ENCODE results near the gene COMMD8.
A peak's percentile ranks its signal among the peaks of the same experiment; 100 is the strongest.

COMMD8 gene

DNA sequence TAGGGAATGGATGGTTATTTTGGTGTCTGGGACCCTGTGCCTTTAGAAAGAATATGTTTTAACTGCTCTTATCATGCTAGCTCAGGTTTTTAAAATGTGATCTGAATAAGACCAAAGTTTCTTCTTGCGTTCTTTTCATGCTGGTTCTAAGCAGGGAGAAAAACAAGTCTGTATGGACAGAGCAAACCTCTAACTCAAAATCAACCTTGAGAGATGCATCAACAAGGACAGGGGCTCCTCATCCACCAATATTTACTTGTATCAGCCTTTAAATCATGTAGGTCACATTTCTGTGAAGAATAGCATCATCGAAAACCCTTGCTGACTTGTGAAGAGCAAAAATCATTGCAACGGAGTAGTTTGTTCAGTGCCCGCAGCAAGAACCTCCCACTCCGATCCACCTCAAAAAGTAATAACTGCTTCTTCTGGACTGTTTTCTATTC is 22.8 kb upstream of the COMMD8 start:
- DNase-seq: no peak
- H3K9me3 ChIP-seq: no peaks in the 10 kb centered on the region
- TF ChIP-seq, protein P1, sequence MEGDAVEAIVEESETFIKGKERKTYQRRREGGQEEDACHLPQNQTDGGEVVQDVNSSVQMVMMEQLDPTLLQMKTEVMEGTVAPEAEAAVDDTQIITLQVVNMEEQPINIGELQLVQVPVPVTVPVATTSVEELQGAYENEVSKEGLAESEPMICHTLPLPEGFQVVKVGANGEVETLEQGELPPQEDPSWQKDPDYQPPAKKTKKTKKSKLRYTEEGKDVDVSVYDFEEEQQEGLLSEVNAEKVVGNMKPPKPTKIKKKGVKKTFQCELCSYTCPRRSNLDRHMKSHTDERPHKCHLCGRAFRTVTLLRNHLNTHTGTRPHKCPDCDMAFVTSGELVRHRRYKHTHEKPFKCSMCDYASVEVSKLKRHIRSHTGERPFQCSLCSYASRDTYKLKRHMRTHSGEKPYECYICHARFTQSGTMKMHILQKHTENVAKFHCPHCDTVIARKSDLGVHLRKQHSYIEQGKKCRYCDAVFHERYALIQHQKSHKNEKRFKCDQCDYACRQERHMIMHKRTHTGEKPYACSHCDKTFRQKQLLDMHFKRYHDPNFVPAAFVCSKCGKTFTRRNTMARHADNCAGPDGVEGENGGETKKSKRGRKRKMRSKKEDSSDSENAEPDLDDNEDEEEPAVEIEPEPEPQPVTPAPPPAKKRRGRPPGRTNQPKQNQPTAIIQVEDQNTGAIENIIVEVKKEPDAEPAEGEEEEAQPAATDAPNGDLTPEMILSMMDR (IDR thresholded peaks at IDR 0.05; ENCODE audit: low read depth, low read length): no peak
- no peaks in the 10 kb centered on the region for H3K36me3 ChIP-seq
- no peaks in the 10 kb centered on the region for H3K27me3 ChIP-seq
- peak overlapping the region; percentile 86 for H3K4me3 ChIP-seq (ENCODE audit: low read depth, low read length)
- peaks cover 6% of the 10 kb centered on the region; the same call in 1 of the 2 replicates for H3K4me1 ChIP-seq

DNA sequence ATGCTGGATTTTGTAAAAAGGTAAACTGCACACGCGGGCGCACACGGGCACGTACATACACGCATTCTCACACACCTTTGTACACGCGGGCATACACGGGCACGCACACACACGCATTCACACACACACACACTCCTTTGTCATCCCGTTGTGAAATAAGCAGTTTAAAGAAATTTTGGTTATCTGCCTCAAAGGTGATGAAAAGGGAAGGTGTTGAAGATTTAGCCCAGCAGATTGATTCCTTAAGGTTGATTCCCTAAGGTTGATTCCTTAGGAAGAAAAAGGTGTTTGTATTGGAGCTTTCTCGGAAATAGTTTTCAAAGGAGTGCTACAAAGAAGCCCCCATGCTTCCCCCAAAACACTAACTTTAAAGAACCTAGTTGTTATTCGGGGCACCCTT is 22.3 kb upstream of the COMMD8 start:
- no peaks in the 10 kb centered on the region for H3K27me3 ChIP-seq
- peak overlapping the region; percentile 86 for H3K4me3 ChIP-seq (ENCODE audit: low read depth, low read length)
- peaks cover 6% of the 10 kb centered on the region; the same call in 1 of the 2 replicates for H3K4me1 ChIP-seq
- TF ChIP-seq, protein P1 (IDR thresholded peaks at IDR 0.05; ENCODE audit: low read depth, low read length): no peak
- H3K36me3 ChIP-seq: no peaks in the 10 kb centered on the region
- DNase-seq: no peak
- no peaks in the 10 kb centered on the region for H3K9me3 ChIP-seq

DNA sequence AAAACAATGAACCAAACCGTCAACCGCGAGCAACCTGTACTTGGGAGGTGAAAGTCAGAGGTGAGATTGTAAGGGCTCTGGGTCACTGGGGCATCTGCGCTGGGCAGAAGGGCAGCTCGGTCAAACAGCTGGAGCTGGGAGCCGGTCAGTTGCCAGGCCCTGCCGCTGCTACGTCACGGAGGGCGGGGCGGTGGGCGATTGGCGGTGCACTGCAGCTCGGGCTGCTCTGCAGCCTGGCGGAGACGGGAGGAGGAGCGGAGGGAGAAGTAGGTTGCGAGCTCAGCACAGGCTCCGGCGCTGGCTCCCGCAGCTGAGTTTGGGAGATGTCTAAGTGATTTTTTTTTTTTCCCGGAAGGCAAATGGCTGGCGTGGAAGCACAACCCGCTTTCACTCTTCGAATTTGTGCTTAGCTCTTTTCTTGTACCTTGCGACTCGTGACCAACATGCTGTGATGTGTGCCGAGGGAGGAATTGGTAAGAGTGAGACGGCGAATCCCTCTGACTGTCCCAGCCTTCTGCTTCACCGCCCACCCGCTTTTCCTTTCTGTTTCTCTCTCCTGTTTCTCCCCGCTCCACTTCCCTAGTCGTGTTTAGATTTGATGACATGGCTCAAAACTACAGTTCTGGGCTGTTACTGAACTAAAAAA is 21.7 kb upstream of the COMMD8 start, which contains the start of gene ATP10D:
TSS of gene ATP10D (plus strand) at position 229 of the 646 bp plus-strand sequence. CDS start 27,266 bp downstream, outside the sequence.
- no peaks in the 10 kb centered on the region for H3K9me3 ChIP-seq
- H3K27me3 ChIP-seq: no peaks in the 10 kb centered on the region
- peak; percentile 96 for DNase-seq
- peaks cover 3% of the 10 kb centered on the region; the same call in 1 of the 2 replicates for H3K4me1 ChIP-seq
- H3K36me3 ChIP-seq: no peaks in the 10 kb centered on the region
- peak within 1 kb of the TSS; percentile 86 for H3K4me3 ChIP-seq (ENCODE audit: low read depth, low read length)
- TF ChIP-seq, protein P1 (IDR thresholded peaks at IDR 0.05; ENCODE audit: low read depth, low read length): 0 out of 2 replicates have a peak, but pooled peaks have one; percentile 10

GRCh38 chr4:47484168-47484567 is 20.7 kb upstream of the COMMD8 start:
- H3K4me1 ChIP-seq: peaks cover 2% of the 10 kb centered on the region; the same call in 1 of the 2 replicates
- H3K27me3 ChIP-seq: no peaks in the 10 kb centered on the region
- TF ChIP-seq, protein P1 (IDR thresholded peaks at IDR 0.05; ENCODE audit: low read depth, low read length): no peak
- DNase-seq: no peak
- no peaks in the 10 kb centered on the region for H3K36me3 ChIP-seq
- H3K9me3 ChIP-seq: no peaks in the 10 kb centered on the region
- no peak overlapping the region for H3K4me3 ChIP-seq (ENCODE audit: low read depth, low read length)

GRCh38 chr4:47483745-47484144 is 20.2 kb upstream of the COMMD8 start:
- TF ChIP-seq, protein P1 (IDR thresholded peaks at IDR 0.05; ENCODE audit: low read depth, low read length): no peak

DNA sequence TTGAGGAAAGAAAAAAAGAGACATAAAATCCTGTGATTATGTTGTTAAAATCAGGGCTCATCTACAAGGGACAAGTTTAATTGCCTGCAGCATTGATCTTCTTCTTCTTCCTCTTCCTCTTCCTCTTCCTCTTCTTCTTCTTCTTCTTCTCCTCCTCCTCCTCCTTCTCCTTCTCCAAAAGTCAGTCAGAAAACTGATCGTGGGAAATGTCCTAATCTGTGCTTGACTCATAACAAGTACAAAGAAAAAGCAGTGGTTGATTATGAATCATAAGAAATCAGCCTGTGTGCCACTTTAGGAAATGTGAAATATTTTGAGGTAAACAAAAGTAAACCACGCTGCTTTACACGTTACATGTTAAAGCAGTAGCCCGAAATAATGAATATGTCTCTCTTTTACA is 18.8 kb upstream of the COMMD8 start:
- Histone ChIP-seq H3K4me3 (ENCODE audit: low read depth, low read length) (no peak overlapping the region), H3K27me3 (no peaks in the 10 kb centered on the region), H3K36me3 (no peaks in the 10 kb centered on the region), H3K4me1 (peaks cover 2% of the 10 kb centered on the region; the same call in 1 of the 2 replicates), H3K9me3 (no peaks in the 10 kb centered on the region)
- no peak for DNase-seq
- TF ChIP-seq, protein P1 (IDR thresholded peaks at IDR 0.05; ENCODE audit: low read depth, low read length): no peak

More at GRCh38 chr4:47483745-47484144, 20.2 kb upstream of the COMMD8 start:
- peaks cover 2% of the 10 kb centered on the region; the same call in 1 of the 2 replicates for H3K4me1 ChIP-seq
- no peaks in the 10 kb centered on the region for H3K27me3 ChIP-seq
- no peak overlapping the region for H3K4me3 ChIP-seq (ENCODE audit: low read depth, low read length)
- no peaks in the 10 kb centered on the region for H3K36me3 ChIP-seq
- H3K9me3 ChIP-seq: no peaks in the 10 kb centered on the region
- no peak for DNase-seq

All from BE2C (cell line).